K562 (cell line): ENCODE results near the gene CD109. TPM values are rescaled to one million over a fixed set of nuclear protein-coding genes. Genes with fewer than 3 reads are reported as not detected.

Source experiments
- ATAC-seq: fragments of 200-7000 bp; cut with Tn5 transposase; 3 replicates; pipeline ENCODE4 v1.9.1; 2020; ENCODE audit warnings: moderate library complexity
- BruUV-seq: library from RNA; stranded (reverse); fragments of 400-500 nt; replicated peaks from 2 replicates; lab custom pipeline; 2021; lab: Mats Ljungman, UMichigan
- CTCF ChIA-PET: fragments of 300-600 bp; formaldehyde crosslinking; extraction: SDS; loops from one replicate; lab custom pipeline; 2021; ENCODE audit warnings: low intra/inter-chr PET ratio; lab: Yijun Ruan, JAX
- POLR2A ChIA-PET: fragments of 300-600, 350-650 bp; sonication (Branson Sonifier 250); formaldehyde crosslinking; extraction: SDS; loops from one replicate; lab custom pipeline; 2021; ENCODE audit warnings: antibody characterized with exemption, inconsistent platforms; lab: Yijun Ruan, JAX
- DNase-seq, 4 experiments: peaks; one replicate each; pipeline versions ENCODE4 v3.0.0 to v3.0.0-alpha.2; 2011 to 2018; ENCODE audit warnings: low spot score in 3 of 4, mixed read lengths in 3 of 4; ENCODE audit errors: extremely low read depth in 1 of 4
- FAIRE-seq: peaks from 2 replicates; lab custom pipeline; 2011; peaks lifted over from hg19 to GRCh38; lab: Jason Lieb, UNC
- H2AFZ ChIP-seq: 2 replicates; pipeline ENCODE4 v1.6.0; 2011; ENCODE audit warnings: low read depth, low read length, control low read depth, inconsistent platforms
- H3K27ac ChIP-seq: fragments of 200-600 bp; 3 replicates; pipeline ENCODE4 v1.8.0; 2011; ENCODE audit warnings: low read depth, mild to moderate bottlenecking, control low read depth, inconsistent platforms, low read length, moderate library complexity, mixed read lengths; ENCODE audit errors: extremely low read depth
- H3K27me3 ChIP-seq, 2 experiments: fragments of 300-600 bp in 1 of 2; 2 replicates in 1 of 2; 3 replicates in 1 of 2; pipeline versions ENCODE4 v1.6.0 to v1.8.0; 2011; ENCODE audit warnings: inconsistent platforms in 2 of 2, low read length in 2 of 2, mild to moderate bottlenecking in 1 of 2, mixed read lengths in 1 of 2, moderate library complexity in 1 of 2; ENCODE audit not compliant: control insufficient read depth in 2 of 2, insufficient read depth in 2 of 2
- H3K36me3 ChIP-seq: fragments of 300-600 bp; 3 replicates; pipeline ENCODE4 v1.8.0; 2011; ENCODE audit warnings: mild to moderate bottlenecking, low read length, inconsistent platforms; ENCODE audit not compliant: control insufficient read depth, insufficient read depth
- H3K4me1 ChIP-seq, 2 experiments: fragments of 200-600 bp in 1 of 2; replicated peaks in 1 of 2; 2 replicates in 1 of 2; 3 replicates in 1 of 2; pipeline versions ENCODE4 v1.5.1 to v1.8.0; 2011; ENCODE audit warnings: inconsistent platforms in 2 of 2, low read length in 2 of 2, mild to moderate bottlenecking in 1 of 2, mixed read lengths in 1 of 2, moderate library complexity in 1 of 2; ENCODE audit not compliant: control insufficient read depth in 2 of 2, insufficient read depth in 2 of 2
- H3K4me2 ChIP-seq: 2 replicates; pipeline ENCODE4 v1.6.1; 2011; ENCODE audit warnings: low read length, control low read depth, inconsistent platforms, mixed read lengths; ENCODE audit not compliant: insufficient read depth
- H3K4me3 ChIP-seq: fragments of 200-600 bp; sonication (generic), shearing (Covaris generic); 2 replicates; pipeline ENCODE4 v1.5.1; 2016; ENCODE audit warnings: control low read depth, inconsistent platforms
- H3K79me2 ChIP-seq: fragments of 200-600 bp; 3 replicates; pipeline ENCODE4 v1.8.0; 2011; ENCODE audit warnings: low read length, inconsistent platforms; ENCODE audit not compliant: control insufficient read depth, insufficient read depth
- H3K9ac ChIP-seq, 2 experiments: 2 replicates each; pipeline versions ENCODE4 v1.6.0 to v1.6.1; 2011; ENCODE audit warnings: low read depth in 2 of 2, low read length in 2 of 2, control low read depth in 1 of 2, inconsistent platforms in 1 of 2, mild to moderate bottlenecking in 1 of 2, mixed read lengths in 1 of 2; ENCODE audit not compliant: insufficient read depth in 1 of 2
- H3K9me1 ChIP-seq: one replicate; pipeline ENCODE4 v1.6.0; 2011; ENCODE audit warnings: inconsistent platforms, mild to moderate bottlenecking, low read length, moderate library complexity; ENCODE audit not compliant: control insufficient read depth, insufficient read depth
- H3K9me3 ChIP-seq: replicated peaks from 2 replicates; pipeline ENCODE4 v1.5.1; 2011; ENCODE audit warnings: low read depth, low read length, inconsistent platforms; ENCODE audit not compliant: control insufficient read depth, insufficient read depth
- H4K20me1 ChIP-seq: replicated peaks from 2 replicates; pipeline ENCODE4 v1.6.1; 2011; ENCODE audit warnings: low read length, inconsistent platforms, mixed read lengths; ENCODE audit not compliant: control insufficient read depth, insufficient read depth
- NCOA4 ChIP-seq: fragments of 450-650 bp; IDR thresholded peaks from 2 replicates; pipeline ENCODE4 v1.6.1; 2018; ENCODE audit warnings: mild to moderate bottlenecking; ENCODE audit not compliant: partially characterized antibody
- NRF1 ChIP-seq, 2 experiments: fragments of 450-650 bp; IDR thresholded peaks in 1 of 2; conservative IDR thresholded peaks in 1 of 2; 2 replicates each; pipeline ENCODE4 v1.6.1; 2014; ENCODE audit warnings: mild to moderate bottlenecking in 2 of 2
- RAD21 ChIP-seq, 2 experiments: fragments of 250-450 bp in 1 of 2; fragments of 450-650 bp in 1 of 2; sonication (Bioruptor Pico) in 1 of 2; formaldehyde crosslinking in 1 of 2; IDR thresholded peaks in 1 of 2; conservative IDR thresholded peaks in 1 of 2; 2 replicates each; pipeline versions ENCODE4 v1.4.0 to v1.8.0; 2020 to 2022; ENCODE audit warnings: mild to moderate bottlenecking in 2 of 2, moderate library complexity in 1 of 2
- ZNF174 ChIP-seq: fragments of 250-450 bp; sonication (Bioruptor Pico); IDR thresholded peaks from 2 replicates; pipeline ENCODE4 v1.4.0; 2020; ENCODE audit warnings: mild to moderate bottlenecking
- ZNF384 ChIP-seq: IDR thresholded peaks from 2 replicates; pipeline ENCODE4 v1.6.1; 2012; ENCODE audit warnings: low read depth, low read length, improper control_type of control experiment
- ZNF561 ChIP-seq: fragments of 450-650 bp; formaldehyde crosslinking; conservative IDR thresholded peaks from 2 replicates; pipeline ENCODE4 v1.4.0; 2020; ENCODE audit warnings: mild to moderate bottlenecking, moderate library complexity
- ZNF586 ChIP-seq: fragments of 450-650 bp; formaldehyde crosslinking; conservative IDR thresholded peaks from 2 replicates; pipeline ENCODE4 v1.4.0; 2020; ENCODE audit warnings: mild to moderate bottlenecking, moderate library complexity
- WGBS: fragments of 100-300 bp; shearing (Covaris generic); methylation state at CpG from one replicate; pipeline ENCODE4 v1.1.6; 2016; ENCODE audit warnings: low coverage, mixed read lengths; ENCODE audit not compliant: insufficient coverage; ENCODE audit errors: missing lambda C conversion rate; 5-methylcytosine and 5-hydroxymethylcytosine counted together
- in situ Hi-C: fragments of 300-500 bp; cut with MboI; formaldehyde crosslinking; loops from 4 replicates; pipeline ENCODE4 v1.15.0; 2018; ENCODE audit warnings: inconsistent platforms, mixed read lengths
- intact Hi-C: fragments of 100-400 bp; cut with micrococcal nuclease; formaldehyde crosslinking; loops from 2 replicates; pipeline ENCODE4 v1.14.2; 2022
- polyA plus RNA-seq, 8 experiments: library from polyadenylated mRNA; depleted of rRNA in 4 of 8; stranded (reverse) in 5 of 8; unstranded in 3 of 8; fragments of >200 nt; fragmentation: Nextera tagmentation in 2 of 8; fragmentation: Illumina TruSeq in 1 of 8; extraction: Ambion mirVana in 2 of 8; extraction: Trizol in 1 of 8; gene quantifications; 2 replicates each; pipeline versions ENCODE4 v1.2.1 to v1.2.3, GENCODE V29; 2011 to 2014; ENCODE audit warnings: inconsistent platforms in 1 of 8, missing spikeins in 1 of 8
- total RNA-seq, 7 experiments: library from RNA; depleted of rRNA in 6 of 7; stranded (reverse); fragments of >200 nt in 6 of 7; fragmentation: Illumina TruSeq in 2 of 7; extraction: Trizol in 2 of 7; gene quantifications; 2 replicates each; pipeline versions ENCODE4 v1.2.1 to v1.2.3, GENCODE V29; 2011 to 2021; ENCODE audit warnings: low replicate concordance in 1 of 7
- TF ChIP-seq, protein P1 (sequence below): fragments of 450-650 bp; formaldehyde crosslinking; IDR thresholded peaks from 2 replicates; pipeline ENCODE4 v1.4.0; 2020; ENCODE audit warnings: mild to moderate bottlenecking, moderate library complexity
- TF ChIP-seq, protein P2 (sequence below): fragments of 450-650 bp; IDR thresholded peaks from 2 replicates; pipeline ENCODE4 v1.6.1; 2018; ENCODE audit warnings: mild to moderate bottlenecking, low read depth; ENCODE audit not compliant: partially characterized antibody
- TF ChIP-seq, protein P3 (sequence below): sonication (generic); formaldehyde crosslinking; IDR thresholded peaks from 2 replicates; pipeline ENCODE4 v1.8.1; 2023; ENCODE audit warnings: mild to moderate bottlenecking, missing genetic modification reagents

CD109 gene
- total and polyA plus RNA-seq, 9 of the 15 experiments (the other 6 are each of a cell fraction or from before 2014, with no cell fraction given), result under 0.01 to 0.22 (median 0.11) TPM

DNA sequence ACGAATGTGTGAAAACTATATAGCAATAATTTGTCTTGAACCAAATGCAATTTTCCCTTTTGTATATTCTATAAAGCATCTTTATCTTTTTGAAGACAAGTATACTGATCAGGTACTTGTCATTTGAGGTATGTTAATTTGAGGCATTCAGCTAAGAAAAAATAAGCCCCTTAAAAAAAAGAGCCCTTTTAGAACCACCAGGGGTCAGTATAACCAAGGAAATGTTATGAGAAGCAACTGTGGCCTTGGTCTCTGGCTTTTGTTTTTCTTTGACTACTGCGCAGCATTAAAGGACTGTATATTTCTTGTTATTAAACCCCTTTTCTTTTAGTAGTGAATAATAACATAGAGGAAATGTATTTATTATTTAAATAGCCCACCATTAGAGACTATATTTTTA is 43.1 kb downstream of the CD109 start (continued):
- TF ChIP-seq, protein P1, sequence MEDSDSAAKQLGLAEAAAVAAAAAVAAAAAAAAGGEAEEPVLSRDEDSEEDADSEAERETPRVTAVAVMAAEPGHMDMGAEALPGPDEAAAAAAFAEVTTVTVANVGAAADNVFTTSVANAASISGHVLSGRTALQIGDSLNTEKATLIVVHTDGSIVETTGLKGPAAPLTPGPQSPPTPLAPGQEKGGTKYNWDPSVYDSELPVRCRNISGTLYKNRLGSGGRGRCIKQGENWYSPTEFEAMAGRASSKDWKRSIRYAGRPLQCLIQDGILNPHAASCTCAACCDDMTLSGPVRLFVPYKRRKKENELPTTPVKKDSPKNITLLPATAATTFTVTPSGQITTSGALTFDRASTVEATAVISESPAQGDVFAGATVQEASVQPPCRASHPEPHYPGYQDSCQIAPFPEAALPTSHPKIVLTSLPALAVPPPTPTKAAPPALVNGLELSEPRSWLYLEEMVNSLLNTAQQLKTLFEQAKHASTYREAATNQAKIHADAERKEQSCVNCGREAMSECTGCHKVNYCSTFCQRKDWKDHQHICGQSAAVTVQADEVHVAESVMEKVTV (CRISPR knock-in tag), result peak; percentile 92
- peak; percentile 56; the same call in 1 of the 2 replicates for TF ChIP-seq ZNF384
- 0 out of 4 replicates have a peak, but pooled peaks have one; percentile 17 to 29 for TF ChIP-seq NRF1 (conservative IDR thresholded peaks at IDR 0.05 in 1 of 2, IDR thresholded peaks at IDR 0.05 in 1 of 2)
- TF ChIP-seq, protein P2, sequence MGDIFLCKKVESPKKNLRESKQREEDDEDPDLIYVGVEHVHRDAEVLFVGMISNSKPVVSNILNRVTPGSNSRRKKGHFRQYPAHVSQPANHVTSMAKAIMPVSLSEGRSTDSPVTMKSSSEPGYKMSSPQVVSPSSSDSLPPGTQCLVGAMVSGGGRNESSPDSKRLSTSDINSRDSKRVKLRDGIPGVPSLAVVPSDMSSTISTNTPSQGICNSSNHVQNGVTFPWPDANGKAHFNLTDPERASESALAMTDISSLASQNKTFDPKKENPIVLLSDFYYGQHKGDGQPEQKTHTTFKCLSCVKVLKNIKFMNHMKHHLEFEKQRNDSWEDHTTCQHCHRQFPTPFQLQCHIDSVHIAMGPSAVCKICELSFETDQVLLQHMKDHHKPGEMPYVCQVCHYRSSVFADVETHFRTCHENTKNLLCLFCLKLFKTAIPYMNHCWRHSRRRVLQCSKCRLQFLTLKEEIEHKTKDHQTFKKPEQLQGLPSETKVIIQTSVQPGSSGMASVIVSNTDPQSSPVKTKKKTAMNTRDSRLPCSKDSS, result no peak
- no peak for TF ChIP-seq ZNF586 (CRISPR knock-in tag)
- TF ChIP-seq, all 486 proteins: peak for 7

DNA sequence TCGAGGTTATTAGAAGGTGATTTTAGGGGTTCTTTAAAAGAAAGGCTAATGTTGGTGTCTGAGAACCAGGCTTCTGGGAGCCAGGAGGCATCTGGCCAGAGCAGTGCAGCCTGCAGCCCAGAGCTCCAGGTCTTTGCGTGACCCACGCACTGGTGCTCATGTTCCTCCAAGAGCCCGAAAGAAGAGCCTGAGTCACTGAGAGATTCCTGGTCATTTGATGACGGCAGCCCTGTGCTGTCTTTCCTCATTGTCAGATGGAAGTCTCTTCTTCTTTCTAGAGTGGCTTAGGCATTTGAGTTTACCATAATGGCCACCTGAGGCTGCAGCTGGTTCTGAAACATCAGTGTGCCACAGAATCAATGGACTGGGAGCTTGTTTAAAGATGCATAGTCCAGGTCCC is 46.4 kb downstream of the CD109 start:
- ATAC-seq (no peak), FAIRE-seq (no peak), DNase-seq (no peak)
- H3K4me2 ChIP-seq, result no peak overlapping the region
- CTCF ChIA-PET, result no interaction called here
- H3K27ac ChIP-seq, result no peak overlapping the region
- no peak overlapping the region for H3K9ac ChIP-seq
- no peak overlapping the region for H3K4me3 ChIP-seq
- POLR2A ChIA-PET, result no interaction called here
- H3K9me1 ChIP-seq, result no peaks in the 10 kb centered on the region
- H3K27me3 ChIP-seq, result no peaks in the 10 kb centered on the region
- no peaks in the 10 kb centered on the region for H3K36me3 ChIP-seq
- no peak overlapping the region for H2AFZ ChIP-seq
- WGBS, result 0% methylated on average over 5 of the region's 5 CpGs
- H3K79me2 ChIP-seq, result no peaks in the 10 kb centered on the region
- in situ Hi-C loops, result loop anchor here (25.0 kb wide), 1 partner anchor 1795 kb away; no protein-coding TSS in a partner anchor
- intact Hi-C loops, result no loop called here
- no peaks in the 10 kb centered on the region for H4K20me1 ChIP-seq
- H3K4me1 ChIP-seq, result no peaks in the 10 kb centered on the region
- no TSS peak for BruUV-seq
- no peaks in the 10 kb centered on the region for H3K9me3 ChIP-seq
- TF ChIP-seq ZNF561 (CRISPR knock-in tag) (no peak), RAD21 (CRISPR knock-in tag; conservative IDR thresholded peaks at IDR 0.05 in 1 of 2, IDR thresholded peaks at IDR 0.05 in 1 of 2) (no peak), NCOA4 (no peak), ZNF174 (no peak)
- TF ChIP-seq, protein P3, sequence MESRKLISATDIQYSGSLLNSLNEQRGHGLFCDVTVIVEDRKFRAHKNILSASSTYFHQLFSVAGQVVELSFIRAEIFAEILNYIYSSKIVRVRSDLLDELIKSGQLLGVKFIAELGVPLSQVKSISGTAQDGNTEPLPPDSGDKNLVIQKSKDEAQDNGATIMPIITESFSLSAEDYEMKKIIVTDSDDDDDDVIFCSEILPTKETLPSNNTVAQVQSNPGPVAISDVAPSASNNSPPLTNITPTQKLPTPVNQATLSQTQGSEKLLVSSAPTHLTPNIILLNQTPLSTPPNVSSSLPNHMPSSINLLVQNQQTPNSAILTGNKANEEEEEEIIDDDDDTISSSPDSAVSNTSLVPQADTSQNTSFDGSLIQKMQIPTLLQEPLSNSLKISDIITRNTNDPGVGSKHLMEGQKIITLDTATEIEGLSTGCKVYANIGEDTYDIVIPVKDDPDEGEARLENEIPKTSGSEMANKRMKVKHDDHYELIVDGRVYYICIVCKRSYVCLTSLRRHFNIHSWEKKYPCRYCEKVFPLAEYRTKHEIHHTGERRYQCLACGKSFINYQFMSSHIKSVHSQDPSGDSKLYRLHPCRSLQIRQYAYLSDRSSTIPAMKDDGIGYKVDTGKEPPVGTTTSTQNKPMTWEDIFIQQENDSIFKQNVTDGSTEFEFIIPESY (CRISPR knock-in tag), result no peak
